Cortex of kidney (tissue), 1 donor: ENCODE measurements around the gene ZYX.

ENCODE experiments used
- DNase-seq: peaks from one replicate; lab custom pipeline; 2025; lab: John Stamatoyannopoulos, UW

ZYX gene

GRCh38 chr7:143380646-143381426 is at the start of gene ZYX:
TSS of gene ZYX (plus strand) at chr7:143381345. CDS start at chr7:143381572, 227 bp downstream.
- peak; percentile 22 for DNase-seq

GRCh38 chr7:143334244-143334643 is 46.9 kb upstream of the ZYX start:
- no peak for DNase-seq

GRCh38 chr7:143337216-143337615 is 43.9 kb upstream of the ZYX start:
- no peak for DNase-seq

GRCh38 chr7:143341842-143342241 is 39.3 kb upstream of the ZYX start:
- DNase-seq = no peak

GRCh38 chr7:143343596-143343995 is 37.5 kb upstream of the ZYX start:
- no peak for DNase-seq

GRCh38 chr7:143345428-143345900 is 35.7 kb upstream of the ZYX start:
- no peak for DNase-seq

GRCh38 chr7:143346018-143346417 is 35.1 kb upstream of the ZYX start:
- DNase-seq = no peak

GRCh38 chr7:143347950-143348349 is 33.2 kb upstream of the ZYX start:
- no peak for DNase-seq

GRCh38 chr7:143351060-143351459 is 30.1 kb upstream of the ZYX start:
- no peak for DNase-seq

- no peak for DNase-seq
These were observed 29.6 kb upstream of the ZYX start for GRCh38 chr7:143351574-143351973.

GRCh38 chr7:143352531-143353002 is 28.6 kb upstream of the ZYX start:
- DNase-seq = no peak

GRCh38 chr7:143354376-143354775 is 26.8 kb upstream of the ZYX start:
- no peak for DNase-seq

GRCh38 chr7:143354965-143355364 is 26.2 kb upstream of the ZYX start:
- no peak for DNase-seq

GRCh38 chr7:143355450-143356385 is 25.4 kb upstream of the ZYX start:
- DNase-seq = no peak

- no peak for DNase-seq
These were observed 24.6 kb upstream of the ZYX start for GRCh38 chr7:143356414-143357050.

GRCh38 chr7:143358626-143359025 is 22.5 kb upstream of the ZYX start:
- no peak for DNase-seq

GRCh38 chr7:143359771-143360353 is 21.3 kb upstream of the ZYX start:
- no peak for DNase-seq

- DNase-seq = no peak
These were observed 20.2 kb upstream of the ZYX start for GRCh38 chr7:143360788-143361551.

GRCh38 chr7:143361552-143362130 is 19.5 kb upstream of the ZYX start:
- DNase-seq = no peak

GRCh38 chr7:143362131-143363015 is 18.8 kb upstream of the ZYX start, which contains the start of gene FAM131B:
TSS of gene FAM131B (minus strand) at chr7:143362713. CDS start at chr7:143362603, 110 bp downstream.
- DNase-seq = no peak
